Measurements from ENCODE around the gene UBE2L3.
"Not testable (repeated sequence)": the region's sequence is repeated elsewhere in the genome, so short reads cannot be mapped to it uniquely, and the experiment has no call there.

The UBE2L3 gene

GRCh38 chr22:21573293-21573734 lies 5.8 kb downstream of the UBE2L3 start:
- DNase-seq, result no peak

GRCh38 chr22:21573750-21574494 lies 6.4 kb downstream of the UBE2L3 start:
- no peak for DNase-seq

GRCh38 chr22:21579474-21579851 lies 11.9 kb downstream of the UBE2L3 start:
- no peak for DNase-seq

GRCh38 chr22:21580623-21581007 lies 13.1 kb downstream of the UBE2L3 start:
- not testable (repeated sequence) for DNase-seq

- not testable (repeated sequence) for DNase-seq
Observed at GRCh38 chr22:21581009-21581713, 13.6 kb downstream of the UBE2L3 start.

GRCh38 chr22:21582801-21583740 lies 15.6 kb downstream of the UBE2L3 start:
- DNase-seq, result no peak

- DNase-seq, result no peak
Observed at GRCh38 chr22:21585389-21585788, 17.9 kb downstream of the UBE2L3 start.

- DNase-seq, result no peak
Observed at GRCh38 chr22:21587803-21588611, 20.5 kb downstream of the UBE2L3 start.

GRCh38 chr22:21589396-21589795 lies 21.9 kb downstream of the UBE2L3 start:
- DNase-seq, result no peak

- DNase-seq, result no peak
Observed at GRCh38 chr22:21590809-21591641, 23.5 kb downstream of the UBE2L3 start.

- DNase-seq, result no peak
Observed at GRCh38 chr22:21591695-21592094, 24.2 kb downstream of the UBE2L3 start.

- no peak for DNase-seq
Observed at GRCh38 chr22:21592422-21592821, 24.9 kb downstream of the UBE2L3 start.

GRCh38 chr22:21593406-21594232 lies 26.1 kb downstream of the UBE2L3 start:
- no peak for DNase-seq

GRCh38 chr22:21594865-21595452 lies 27.4 kb downstream of the UBE2L3 start:
- DNase-seq, result no peak

- DNase-seq, result not testable (repeated sequence)
Observed at GRCh38 chr22:21596356-21597135, 29.0 kb downstream of the UBE2L3 start.

GRCh38 chr22:21598302-21598701 lies 30.8 kb downstream of the UBE2L3 start:
- DNase-seq, result no peak

- no peak for DNase-seq
Observed at GRCh38 chr22:21599053-21599893, 31.8 kb downstream of the UBE2L3 start.

- no peak for DNase-seq
Observed at GRCh38 chr22:21602579-21602978, 35.1 kb downstream of the UBE2L3 start.
